GM23338 (cell line): Measurements from ENCODE around the gene BRD3. TPM values are rescaled to one million over a fixed set of nuclear protein-coding genes. Genes with fewer than 3 reads are reported as not detected.

ENCODE experiments used
- ATAC-seq: fragments of 200-7000 bp; cut with Tn5 transposase; 3 replicates; pipeline ENCODE4 v1.9.1; 2020
- DNase-seq: peaks from one replicate; pipeline ENCODE4 v3.0.0-alpha.2; 2015; ENCODE audit warnings: low spot score
- H2AFZ ChIP-seq: fragments of 200-600 bp; sonication (generic); 2 replicates; pipeline ENCODE4 v1.8.0; 2016; ENCODE audit warnings: antibody characterized with exemption, mild to moderate bottlenecking, moderate library complexity
- H3F3A ChIP-seq: fragments of 200-600 bp; sonication (generic); replicated peaks from 2 replicates; pipeline ENCODE4 v1.8.0; 2017; ENCODE audit warnings: antibody characterized with exemption, mixed run types, low read depth
- H3K27ac ChIP-seq: fragments of 200-600 bp; sonication (generic); 2 replicates; pipeline ENCODE4 v1.6.1; 2016; ENCODE audit warnings: low read depth
- H3K27me3 ChIP-seq: fragments of 200-600 bp; sonication (generic); 2 replicates; pipeline ENCODE4 v1.8.0; 2016; ENCODE audit warnings: mild to moderate bottlenecking, mixed run types, moderate library complexity; ENCODE audit not compliant: insufficient read depth
- H3K36me3 ChIP-seq: fragments of 200-600 bp; sonication (generic); 2 replicates; pipeline ENCODE4 v1.8.0; 2016; ENCODE audit warnings: mild to moderate bottlenecking; ENCODE audit not compliant: insufficient read depth
- H3K4me1 ChIP-seq: fragments of 200-600 bp; sonication (generic); 2 replicates; pipeline ENCODE4 v1.8.0; 2016; ENCODE audit warnings: mild to moderate bottlenecking, moderate library complexity; ENCODE audit not compliant: insufficient read depth
- H3K4me2 ChIP-seq: fragments of 200-600 bp; sonication (generic); 2 replicates; pipeline ENCODE4 v1.7.1; 2017; ENCODE audit warnings: mixed run types
- H3K4me3 ChIP-seq: fragments of 200-600 bp; sonication (generic); 2 replicates; pipeline ENCODE4 v1.6.1; 2016; ENCODE audit warnings: mixed run types
- H3K79me2 ChIP-seq: fragments of 200-600 bp; sonication (generic); replicated peaks from 2 replicates; pipeline ENCODE4 v1.8.0; 2017; ENCODE audit warnings: mild to moderate bottlenecking; ENCODE audit not compliant: insufficient read depth
- H3K9me2 ChIP-seq: fragments of 200-600 bp; sonication (generic); 2 replicates; pipeline ENCODE4 v1.8.0; 2017; ENCODE audit not compliant: insufficient read depth
- H4K20me1 ChIP-seq: fragments of 200-600 bp; sonication (generic); replicated peaks from 2 replicates; pipeline ENCODE4 v1.8.0; 2017; ENCODE audit warnings: mild to moderate bottlenecking; ENCODE audit not compliant: insufficient read depth
- H3K27ac Mint-ChIP-seq: 2 replicates; pipeline ENCODE4 v1.8.0; 2020; ENCODE audit warnings: inconsistent platforms, mild to moderate bottlenecking, moderate library complexity, mixed read lengths
- H3K27me3 Mint-ChIP-seq: 3 replicates; pipeline ENCODE4 v1.8.0; 2022; ENCODE audit warnings: low read depth, mild to moderate bottlenecking, moderate library complexity, mixed read lengths, inconsistent platforms; ENCODE audit not compliant: insufficient read depth, poor library complexity
- H3K36me3 Mint-ChIP-seq: 3 replicates; pipeline ENCODE4 v1.8.0; 2021; ENCODE audit warnings: low read depth, mild to moderate bottlenecking, inconsistent platforms, moderate library complexity, mixed read lengths
- H3K4me1 Mint-ChIP-seq: 3 replicates; pipeline ENCODE4 v1.8.0; 2020; ENCODE audit warnings: mild to moderate bottlenecking, inconsistent platforms, mixed read lengths
- H3K4me3 Mint-ChIP-seq: 3 replicates; pipeline ENCODE4 v1.8.0; 2021; ENCODE audit warnings: moderate library complexity, mild to moderate bottlenecking, inconsistent platforms, mixed read lengths
- H3K9me3 Mint-ChIP-seq: 3 replicates; pipeline ENCODE4 v1.8.0; 2020; ENCODE audit warnings: moderate library complexity, mild to moderate bottlenecking, inconsistent platforms, mixed read lengths
- CREB1 ChIP-seq: fragments of 250-450 bp; sonication (Bioruptor Pico); IDR thresholded peaks from 2 replicates; pipeline ENCODE4 v1.5.0; 2020; ENCODE audit warnings: low read depth, mild to moderate bottlenecking, moderate library complexity
- CTCF ChIP-seq, 2 experiments: fragments of 200-600 bp in 1 of 2; sonication (generic) in 1 of 2; conservative IDR thresholded peaks; 2 replicates each; pipeline versions ENCODE4 v1.5.1 to v1.6.1; 2016 to 2017; ENCODE audit warnings: antibody characterized with exemption in 2 of 2, low read depth in 2 of 2, mild to moderate bottlenecking in 2 of 2, moderate library complexity in 1 of 2
- EZH2 ChIP-seq: fragments of 200-600 bp; sonication (generic); IDR thresholded peaks from one replicate; pipeline ENCODE4 v1.8.0; 2017; ENCODE audit warnings: antibody characterized with exemption, mild to moderate bottlenecking, low read depth; ENCODE audit not compliant: unreplicated experiment
- EZH2phosphoT487 ChIP-seq: fragments of 200-600 bp; sonication (generic); IDR thresholded peaks from one replicate; pipeline ENCODE4 v1.8.1; 2018; ENCODE audit warnings: antibody characterized with exemption; ENCODE audit not compliant: unreplicated experiment
- JUNB ChIP-seq: IDR thresholded peaks from one replicate; pipeline ENCODE4 v1.6.1; 2016; ENCODE audit warnings: antibody characterized with exemption; ENCODE audit not compliant: unreplicated experiment
- NANOG ChIP-seq: IDR thresholded peaks from 2 replicates; pipeline ENCODE4 v1.6.1; 2016; ENCODE audit warnings: antibody characterized with exemption, borderline replicate concordance
- POLR2AphosphoS5 ChIP-seq: IDR thresholded peaks from 2 replicates; pipeline ENCODE4 v1.6.1; 2016; ENCODE audit warnings: antibody characterized with exemption, low read depth
- STAT1 ChIP-seq: IDR thresholded peaks from one replicate; pipeline ENCODE4 v1.6.1; 2016; ENCODE audit warnings: antibody characterized with exemption; ENCODE audit not compliant: unreplicated experiment
- ZNF114 ChIP-seq: fragments of 250-450 bp; sonication (Bioruptor Pico); IDR thresholded peaks from 2 replicates; pipeline ENCODE4 v1.5.0; 2020; ENCODE audit warnings: mild to moderate bottlenecking, moderate library complexity
- ZNF331 ChIP-seq: fragments of 250-450 bp; sonication (Bioruptor Pico); IDR thresholded peaks from 2 replicates; pipeline ENCODE4 v1.5.0; 2020; ENCODE audit warnings: low read depth, mild to moderate bottlenecking, moderate library complexity
- ZNF462 ChIP-seq: fragments of 250-450 bp; sonication (Bioruptor Pico); IDR thresholded peaks from 2 replicates; pipeline ENCODE4 v1.5.0; 2020; ENCODE audit warnings: mild to moderate bottlenecking, moderate library complexity
- polyA plus RNA-seq: library from polyadenylated mRNA; unstranded; fragments of >200 nt; fragmentation: Nextera tagmentation; extraction: Ambion mirVana; gene quantifications from 2 replicates; pipeline ENCODE4 v1.2.1, GENCODE V29; 2016
- total RNA-seq: library from RNA; depleted of rRNA; stranded (reverse); fragments of >200 nt; shearing (Covaris generic); gene quantifications from 2 replicates; pipeline ENCODE4 v1.2.3, GENCODE V29; 2014
- TF ChIP-seq, protein P1 (sequence below): IDR thresholded peaks from one replicate; pipeline ENCODE4 v1.6.1; 2018; ENCODE audit warnings: antibody characterized with exemption; ENCODE audit not compliant: unreplicated experiment
- TF ChIP-seq, protein P2 (sequence below): IDR thresholded peaks from 2 replicates; pipeline ENCODE4 v1.6.1; 2016; ENCODE audit warnings: antibody characterized with exemption

The BRD3 gene
- total and polyA plus RNA-seq, 2 experiments from 2014 or later, result 46.0 to 88.0 TPM

DNA sequence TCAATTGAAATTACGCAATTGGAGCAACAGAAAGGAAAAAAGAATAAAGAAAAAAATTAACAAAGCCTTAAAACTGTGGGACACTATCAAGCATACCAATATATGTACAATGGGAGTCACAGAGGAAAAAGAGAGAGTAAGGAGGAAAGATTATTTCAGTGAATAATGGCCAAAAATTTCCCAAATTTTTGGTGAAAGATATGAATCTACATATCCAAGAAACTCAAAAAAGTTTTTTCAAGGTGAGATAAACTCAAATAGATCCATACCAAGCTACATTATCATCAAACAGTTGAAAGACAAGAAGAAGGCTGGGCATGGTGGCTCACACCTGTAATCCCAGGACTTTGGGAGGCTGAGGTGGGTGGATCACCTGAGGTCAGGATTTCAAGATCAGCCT, 8.8 kb upstream of the BRD3 start:
- Histone ChIP-seq H3K4me1 (no peaks in the 10 kb centered on the region), H3K27ac (no peak overlapping the region), H3K4me2 (no peak overlapping the region), H4K20me1 (no peaks in the 10 kb centered on the region), H3K27me3 (no peaks in the 10 kb centered on the region), H3K4me3 (no peak overlapping the region), H3K79me2 (no peaks in the 10 kb centered on the region), H3K36me3 (no peaks in the 10 kb centered on the region), H3F3A (no peaks in the 10 kb centered on the region), H2AFZ (no peak overlapping the region), H3K9me2 (no peaks in the 10 kb centered on the region; the same call in 1 of the 2 replicates)
- H3K9me3 Mint-ChIP-seq, result peaks cover 46% of the 10 kb centered on the region
- no peak overlapping the region for H3K4me3 Mint-ChIP-seq
- DNase-seq (no peak), ATAC-seq (no peak)
- H3K36me3 Mint-ChIP-seq, result peaks cover 15% of the 10 kb centered on the region; the same call in 2 of the 3 replicates
- no peak for TF ChIP-seq ZNF462 (CRISPR knock-in tag)
- no peak for TF ChIP-seq ZNF114
- TF ChIP-seq STAT1, result no peak
- TF ChIP-seq POLR2AphosphoS5, result no peak
- TF ChIP-seq CTCF (conservative IDR thresholded peaks at IDR 0.05; ENCODE audit: low read depth in 2 of 2), result no peak
- TF ChIP-seq NANOG, result no peak
- TF ChIP-seq CREB1 (CRISPR knock-in tag), result no peak
- no peak for TF ChIP-seq EZH2phosphoT487
- TF ChIP-seq EZH2, result no peak
- TF ChIP-seq, protein P1, sequence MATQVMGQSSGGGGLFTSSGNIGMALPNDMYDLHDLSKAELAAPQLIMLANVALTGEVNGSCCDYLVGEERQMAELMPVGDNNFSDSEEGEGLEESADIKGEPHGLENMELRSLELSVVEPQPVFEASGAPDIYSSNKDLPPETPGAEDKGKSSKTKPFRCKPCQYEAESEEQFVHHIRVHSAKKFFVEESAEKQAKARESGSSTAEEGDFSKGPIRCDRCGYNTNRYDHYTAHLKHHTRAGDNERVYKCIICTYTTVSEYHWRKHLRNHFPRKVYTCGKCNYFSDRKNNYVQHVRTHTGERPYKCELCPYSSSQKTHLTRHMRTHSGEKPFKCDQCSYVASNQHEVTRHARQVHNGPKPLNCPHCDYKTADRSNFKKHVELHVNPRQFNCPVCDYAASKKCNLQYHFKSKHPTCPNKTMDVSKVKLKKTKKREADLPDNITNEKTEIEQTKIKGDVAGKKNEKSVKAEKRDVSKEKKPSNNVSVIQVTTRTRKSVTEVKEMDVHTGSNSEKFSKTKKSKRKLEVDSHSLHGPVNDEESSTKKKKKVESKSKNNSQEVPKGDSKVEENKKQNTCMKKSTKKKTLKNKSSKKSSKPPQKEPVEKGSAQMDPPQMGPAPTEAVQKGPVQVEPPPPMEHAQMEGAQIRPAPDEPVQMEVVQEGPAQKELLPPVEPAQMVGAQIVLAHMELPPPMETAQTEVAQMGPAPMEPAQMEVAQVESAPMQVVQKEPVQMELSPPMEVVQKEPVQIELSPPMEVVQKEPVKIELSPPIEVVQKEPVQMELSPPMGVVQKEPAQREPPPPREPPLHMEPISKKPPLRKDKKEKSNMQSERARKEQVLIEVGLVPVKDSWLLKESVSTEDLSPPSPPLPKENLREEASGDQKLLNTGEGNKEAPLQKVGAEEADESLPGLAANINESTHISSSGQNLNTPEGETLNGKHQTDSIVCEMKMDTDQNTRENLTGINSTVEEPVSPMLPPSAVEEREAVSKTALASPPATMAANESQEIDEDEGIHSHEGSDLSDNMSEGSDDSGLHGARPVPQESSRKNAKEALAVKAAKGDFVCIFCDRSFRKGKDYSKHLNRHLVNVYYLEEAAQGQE, result no peak
- TF ChIP-seq JUNB, result no peak
- TF ChIP-seq, protein P2, sequence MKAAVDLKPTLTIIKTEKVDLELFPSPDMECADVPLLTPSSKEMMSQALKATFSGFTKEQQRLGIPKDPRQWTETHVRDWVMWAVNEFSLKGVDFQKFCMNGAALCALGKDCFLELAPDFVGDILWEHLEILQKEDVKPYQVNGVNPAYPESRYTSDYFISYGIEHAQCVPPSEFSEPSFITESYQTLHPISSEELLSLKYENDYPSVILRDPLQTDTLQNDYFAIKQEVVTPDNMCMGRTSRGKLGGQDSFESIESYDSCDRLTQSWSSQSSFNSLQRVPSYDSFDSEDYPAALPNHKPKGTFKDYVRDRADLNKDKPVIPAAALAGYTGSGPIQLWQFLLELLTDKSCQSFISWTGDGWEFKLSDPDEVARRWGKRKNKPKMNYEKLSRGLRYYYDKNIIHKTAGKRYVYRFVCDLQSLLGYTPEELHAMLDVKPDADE, result no peak
- no peak for TF ChIP-seq ZNF331 (CRISPR knock-in tag)
- H3K4me1 Mint-ChIP-seq, result no peaks in the 10 kb centered on the region
- H3K27me3 Mint-ChIP-seq, result peaks cover 4% of the 10 kb centered on the region
- no peak overlapping the region for H3K27ac Mint-ChIP-seq
